Mucosa of stomach (tissue), 1 donor: ENCODE results near the gene PKP2.
"Not testable (repeated sequence)": the region's sequence is repeated elsewhere in the genome, so short reads cannot be mapped to it uniquely, and the experiment has no call there.

Experiments
- H3K27me3 ChIP-seq: one replicate; pipeline ENCODE4 v1.7.0; 2013; ENCODE audit warnings: mild to moderate bottlenecking, low read length; ENCODE audit not compliant: control insufficient read depth, insufficient read depth
- H3K36me3 ChIP-seq: one replicate; pipeline ENCODE4 v1.7.0; 2013; ENCODE audit warnings: low read length; ENCODE audit not compliant: control insufficient read depth, insufficient read depth
- H3K4me1 ChIP-seq: one replicate; pipeline ENCODE4 v1.7.0; 2013; ENCODE audit warnings: mild to moderate bottlenecking, low read length; ENCODE audit not compliant: control insufficient read depth, insufficient read depth
- H3K4me3 ChIP-seq: one replicate; pipeline ENCODE4 v1.7.0; 2013; ENCODE audit warnings: low read length
- H3K9ac ChIP-seq: one replicate; pipeline ENCODE4 v1.7.0; 2013; ENCODE audit warnings: mild to moderate bottlenecking, low read length, moderate library complexity
- H3K9me3 ChIP-seq: one replicate; pipeline ENCODE4 v1.7.0; 2013; ENCODE audit warnings: mild to moderate bottlenecking, low read length, moderate library complexity; ENCODE audit not compliant: control insufficient read depth
- donor health status: Pancreatic carcinoma.

The PKP2 gene

GRCh38 chr12:32876004-32876403 lies 20.6 kb downstream of the PKP2 start:
- no peak overlapping the region for H3K9ac ChIP-seq
- no peaks in the 10 kb centered on the region for H3K9me3 ChIP-seq
- no peaks in the 10 kb centered on the region for H3K27me3 ChIP-seq
- H3K4me1 ChIP-seq: peaks cover 41% of the 10 kb centered on the region
- no peak overlapping the region for H3K4me3 ChIP-seq
- H3K36me3 ChIP-seq: no peaks in the 10 kb centered on the region

- Histone ChIP-seq H3K36me3 (no peaks in the 10 kb centered on the region), H3K4me3 (no peak overlapping the region), H3K9me3 (no peaks in the 10 kb centered on the region), H3K27me3 (no peaks in the 10 kb centered on the region), H3K9ac (no peak overlapping the region), H3K4me1 (peaks cover 52% of the 10 kb centered on the region)
These were observed 21.6 kb downstream of the PKP2 start for GRCh38 chr12:32874975-32875374.

- no peaks in the 10 kb centered on the region for H3K9me3 ChIP-seq
- no peaks in the 10 kb centered on the region for H3K36me3 ChIP-seq
- peaks cover 48% of the 10 kb centered on the region for H3K4me1 ChIP-seq
- no peaks in the 10 kb centered on the region for H3K27me3 ChIP-seq
- no peak overlapping the region for H3K4me3 ChIP-seq
- H3K9ac ChIP-seq: no peak overlapping the region
These were observed 22.5 kb downstream of the PKP2 start for GRCh38 chr12:32874078-32874477.

- H3K27me3 ChIP-seq, H3K9me3 ChIP-seq, H3K36me3 ChIP-seq, H3K9ac ChIP-seq, H3K4me3 ChIP-seq: not testable (repeated sequence)
- peaks cover 45% of the 10 kb centered on the region for H3K4me1 ChIP-seq
These were observed 24.2 kb downstream of the PKP2 start for GRCh38 chr12:32872416-32872815.

GRCh38 chr12:32870716-32871115 lies 25.9 kb downstream of the PKP2 start:
- H3K4me1 ChIP-seq: peaks cover 43% of the 10 kb centered on the region
- no peak overlapping the region for H3K9ac ChIP-seq
- no peaks in the 10 kb centered on the region for H3K27me3 ChIP-seq
- H3K36me3 ChIP-seq: no peaks in the 10 kb centered on the region
- H3K4me3 ChIP-seq: no peak overlapping the region
- no peaks in the 10 kb centered on the region for H3K9me3 ChIP-seq

GRCh38 chr12:32868885-32869284 lies 27.7 kb downstream of the PKP2 start:
- Histone ChIP-seq H3K27me3 (no peaks in the 10 kb centered on the region), H3K36me3 (no peaks in the 10 kb centered on the region), H3K4me1 (peaks cover 30% of the 10 kb centered on the region), H3K9me3 (no peaks in the 10 kb centered on the region), H3K9ac (no peak overlapping the region), H3K4me3 (no peak overlapping the region)

GRCh38 chr12:32864731-32865130 lies 31.8 kb downstream of the PKP2 start:
- Histone ChIP-seq H3K9me3 (no peaks in the 10 kb centered on the region), H3K4me1 (peaks cover 6% of the 10 kb centered on the region), H3K4me3 (no peak overlapping the region), H3K27me3 (no peaks in the 10 kb centered on the region), H3K9ac (no peak overlapping the region), H3K36me3 (no peaks in the 10 kb centered on the region)

- Histone ChIP-seq H3K4me1 (peaks cover 4% of the 10 kb centered on the region), H3K36me3 (no peaks in the 10 kb centered on the region), H3K4me3 (no peak overlapping the region), H3K9me3 (no peaks in the 10 kb centered on the region), H3K27me3 (no peaks in the 10 kb centered on the region), H3K9ac (no peak overlapping the region)
These were observed 33.4 kb downstream of the PKP2 start for GRCh38 chr12:32863128-32863527.

GRCh38 chr12:32861658-32862057 lies 34.9 kb downstream of the PKP2 start:
- H3K36me3 ChIP-seq, H3K4me1 ChIP-seq, H3K4me3 ChIP-seq, H3K9ac ChIP-seq, H3K27me3 ChIP-seq, H3K9me3 ChIP-seq: not testable (repeated sequence)

- Histone ChIP-seq H3K27me3 (no peaks in the 10 kb centered on the region), H3K9ac (no peak overlapping the region), H3K4me1 (peaks cover 4% of the 10 kb centered on the region), H3K9me3 (no peaks in the 10 kb centered on the region), H3K4me3 (no peak overlapping the region), H3K36me3 (no peaks in the 10 kb centered on the region)
These were observed 36.4 kb downstream of the PKP2 start for GRCh38 chr12:32860192-32860591.

- Histone ChIP-seq H3K4me3 (no peak overlapping the region), H3K27me3 (no peaks in the 10 kb centered on the region), H3K9me3 (no peaks in the 10 kb centered on the region), H3K4me1 (peaks cover 7% of the 10 kb centered on the region), H3K9ac (no peak overlapping the region), H3K36me3 (no peaks in the 10 kb centered on the region)
These were observed 37.2 kb downstream of the PKP2 start for GRCh38 chr12:32859389-32859788.

- Histone ChIP-seq H3K9ac (no peak overlapping the region), H3K9me3 (no peaks in the 10 kb centered on the region), H3K27me3 (no peaks in the 10 kb centered on the region), H3K4me1 (peaks cover 8% of the 10 kb centered on the region), H3K36me3 (no peaks in the 10 kb centered on the region), H3K4me3 (no peak overlapping the region)
These were observed 41.9 kb downstream of the PKP2 start for GRCh38 chr12:32854716-32855115.

GRCh38 chr12:32854097-32854496 lies 42.5 kb downstream of the PKP2 start:
- H3K4me3 ChIP-seq: no peak overlapping the region
- H3K9me3 ChIP-seq: no peaks in the 10 kb centered on the region
- no peaks in the 10 kb centered on the region for H3K27me3 ChIP-seq
- H3K9ac ChIP-seq: no peak overlapping the region
- H3K4me1 ChIP-seq: peaks cover 8% of the 10 kb centered on the region
- no peaks in the 10 kb centered on the region for H3K36me3 ChIP-seq
